C1 segment of cervical spinal cord (tissue), 14 donors: ENCODE data around the gene GRID2.
A peak's percentile ranks its signal among the peaks of the same experiment; 100 is the strongest.
"Not testable (repeated sequence)": the region's sequence is repeated elsewhere in the genome, so short reads cannot be mapped to it uniquely, and the experiment has no call there.

Source experiments
- DNase-seq, 14 donors: peaks; one replicate each; lab custom pipeline; 2025; lab: John Stamatoyannopoulos, UW

Gene GRID2

GRCh38 chr4:93302310-93302709, 998.5 kb downstream of the GRID2 start:
- DNase-seq, result no peak

- DNase-seq, result no peak
Measured at GRCh38 chr4:93303440-93303839, 999.7 kb downstream of the GRID2 start.

GRCh38 chr4:93312299-93312698, 1008.5 kb downstream of the GRID2 start:
- DNase-seq, result no peak

- DNase-seq, result no peak
Measured at GRCh38 chr4:93313197-93313596, 1009.4 kb downstream of the GRID2 start.

- DNase-seq, result peak in 1 of 14 donors; percentile 72
Measured at GRCh38 chr4:93317057-93317456, 1013.3 kb downstream of the GRID2 start.

- no peak for DNase-seq
Measured at GRCh38 chr4:93317561-93317960, 1013.8 kb downstream of the GRID2 start.

- no peak for DNase-seq
Measured at GRCh38 chr4:93319041-93319440, 1015.3 kb downstream of the GRID2 start.

GRCh38 chr4:93320356-93320755, 1016.6 kb downstream of the GRID2 start:
- DNase-seq, result no peak

DNA sequence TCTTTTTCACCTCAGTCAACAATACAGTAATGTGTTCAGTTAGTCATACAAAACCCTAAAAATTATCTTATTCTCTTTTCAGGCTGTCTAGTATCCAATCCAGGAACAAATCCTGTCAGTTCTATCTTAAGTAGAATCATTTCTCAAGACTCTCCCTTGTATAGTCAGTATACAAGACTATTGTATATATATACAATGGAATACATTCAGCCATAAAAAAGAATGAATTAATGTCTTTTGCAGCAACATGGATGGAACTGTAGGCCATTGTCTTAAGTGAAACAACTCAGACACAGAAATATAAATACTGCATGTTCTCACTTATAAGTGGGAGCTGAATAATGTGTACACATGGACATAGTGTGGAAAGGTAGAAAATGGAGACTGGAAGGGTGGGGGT, 1023.6 kb downstream of the GRID2 start:
- DNase-seq, result no peak

- no peak for DNase-seq
Measured at GRCh38 chr4:93334003-93334402, 1030.2 kb downstream of the GRID2 start.

DNA sequence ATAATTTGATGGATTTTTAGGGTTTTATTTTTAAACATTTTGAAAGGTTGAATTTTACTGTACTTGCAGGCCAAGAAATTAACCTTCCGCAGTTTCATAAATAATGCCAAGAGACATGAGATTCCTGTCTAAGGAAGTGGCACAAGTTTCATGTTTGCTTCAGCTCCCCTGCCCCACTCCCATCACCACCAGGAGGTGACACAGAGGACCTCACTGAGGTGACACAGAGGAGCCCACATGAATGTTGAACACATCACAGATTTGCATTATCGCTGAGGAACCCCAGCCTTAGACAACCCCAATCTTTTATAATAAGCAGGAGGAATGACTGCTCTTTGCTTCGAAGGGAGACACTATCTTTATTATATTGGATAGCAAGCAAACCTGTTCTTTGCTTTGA, 1033.4 kb downstream of the GRID2 start:
- no peak for DNase-seq

GRCh38 chr4:93342738-93343137, 1039.0 kb downstream of the GRID2 start:
- no peak for DNase-seq

- no peak for DNase-seq
Measured at GRCh38 chr4:93346840-93347239, 1043.1 kb downstream of the GRID2 start.

GRCh38 chr4:93348896-93349295, 1045.1 kb downstream of the GRID2 start:
- no peak for DNase-seq

GRCh38 chr4:93351846-93352245, 1048.1 kb downstream of the GRID2 start:
- no peak for DNase-seq

DNA sequence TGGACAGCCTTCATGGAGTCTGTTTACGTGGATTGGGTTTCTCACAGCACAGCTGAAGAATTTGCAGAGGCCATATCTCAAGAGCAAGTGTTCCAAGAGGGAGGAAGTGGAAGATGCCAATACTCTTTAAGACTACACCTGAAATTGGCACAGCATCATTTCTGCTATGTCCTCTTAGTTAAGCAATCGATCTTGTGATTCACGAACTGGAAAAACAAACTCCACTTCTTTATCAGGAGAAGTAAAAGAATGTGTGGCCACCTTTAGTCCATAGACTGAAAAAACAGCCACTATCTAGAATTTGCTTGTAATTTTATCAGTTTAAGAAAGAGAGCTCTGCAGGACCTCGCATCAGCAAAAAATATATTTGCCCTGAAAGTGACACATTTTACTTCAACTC, 1051.6 kb downstream of the GRID2 start:
- DNase-seq, result no peak

DNA sequence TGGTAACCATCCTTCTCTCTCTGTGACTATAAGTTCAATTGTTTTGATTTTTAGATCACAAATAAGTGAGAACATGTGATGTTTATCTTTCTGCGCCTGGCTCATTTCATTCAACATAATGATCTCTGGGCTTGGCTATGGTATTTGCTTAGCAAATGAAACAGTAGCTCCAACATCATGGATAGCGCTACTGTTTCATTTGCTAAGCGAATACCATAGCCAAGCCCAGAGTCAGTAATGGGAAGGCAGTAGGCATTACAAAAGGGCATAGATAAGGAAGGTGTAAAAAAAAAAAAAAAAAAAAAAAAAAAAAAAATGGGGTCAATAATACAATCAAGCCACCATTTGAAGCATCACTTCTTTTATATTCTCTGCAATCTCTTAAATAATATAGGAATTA, 1055.8 kb downstream of the GRID2 start:
- no peak for DNase-seq

- not testable (repeated sequence) for DNase-seq
Measured at GRCh38 chr4:93366169-93366755, 1062.5 kb downstream of the GRID2 start.

- no peak for DNase-seq
Measured at GRCh38 chr4:93368968-93369367, 1065.2 kb downstream of the GRID2 start.

- no peak for DNase-seq
Measured at GRCh38 chr4:93370256-93370655, 1066.5 kb downstream of the GRID2 start.

GRCh38 chr4:93373893-93374860, 1070.4 kb downstream of the GRID2 start:
- DNase-seq, result no peak

DNA sequence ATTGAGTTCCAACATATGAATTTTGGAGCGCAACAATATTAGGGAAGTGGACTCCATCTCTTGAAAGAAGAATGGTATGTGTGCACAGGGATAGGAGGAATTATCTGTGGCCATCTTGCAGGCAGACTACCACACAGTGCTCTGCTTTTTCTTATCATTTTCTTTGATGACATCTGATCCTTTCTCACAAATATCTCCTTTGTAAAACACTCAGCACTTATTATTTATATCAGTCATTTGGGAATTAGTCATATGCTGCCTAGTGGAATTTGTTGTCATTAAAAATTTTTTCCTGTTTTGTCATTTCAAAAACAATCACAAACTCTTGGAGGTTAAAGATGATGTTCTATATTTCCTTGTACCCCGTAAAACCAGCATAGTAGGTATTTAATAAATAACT, 1080.5 kb downstream of the GRID2 start:
- DNase-seq, result no peak

DNA sequence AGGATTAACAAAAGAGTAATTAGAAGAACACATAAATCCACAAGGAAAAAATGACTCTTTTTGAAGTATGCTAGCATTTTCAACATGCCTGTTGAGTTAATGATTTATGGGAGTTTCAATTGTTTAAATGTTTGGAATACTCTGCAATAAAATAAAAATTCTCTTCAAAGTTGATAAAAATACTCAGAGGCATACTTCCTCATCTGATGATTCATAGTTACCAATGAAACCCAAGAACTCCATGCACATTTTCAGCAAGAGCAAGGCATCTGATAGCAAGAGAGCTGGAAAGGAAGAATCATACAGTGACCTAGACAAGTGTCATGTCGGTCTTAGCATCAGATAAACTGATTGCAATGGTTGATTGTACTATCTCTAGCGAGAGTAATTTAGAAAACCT, 1081.1 kb downstream of the GRID2 start:
- no peak for DNase-seq
